HepG2 (cell line): ENCODE measurements around the gene ERBB3. TPM values are rescaled to one million over a fixed set of nuclear protein-coding genes. Genes with fewer than 3 reads are reported as not detected.

ENCODE experiments used
- PAXIP1 ChIP-seq: sonication (generic); formaldehyde crosslinking; conservative IDR thresholded peaks from 2 replicates; pipeline ENCODE4 v1.4.0; 2020; ENCODE audit warnings: mild to moderate bottlenecking, missing genetic modification reagents, moderate library complexity
- THAP9 ChIP-seq: sonication (generic); formaldehyde crosslinking; IDR thresholded peaks from 2 replicates; pipeline ENCODE4; 2020; ENCODE audit warnings: missing genetic modification reagents, mild to moderate bottlenecking, borderline replicate concordance
- ZNF646 ChIP-seq: sonication (generic); formaldehyde crosslinking; IDR thresholded peaks from 2 replicates; pipeline ENCODE4 v1.9.0; 2021; ENCODE audit warnings: mild to moderate bottlenecking, missing genetic modification reagents
- ZNF766 ChIP-seq: sonication (generic); formaldehyde crosslinking; IDR thresholded peaks from 2 replicates; pipeline ENCODE4 v1.5.0; 2020; ENCODE audit warnings: missing genetic modification reagents, borderline replicate concordance
- ZNF776 ChIP-seq: sonication (generic); formaldehyde crosslinking; IDR thresholded peaks from 2 replicates; pipeline ENCODE4 v1.4.0; 2020; ENCODE audit warnings: mild to moderate bottlenecking, missing genetic modification reagents
- polyA plus RNA-seq, 8 experiments: library from polyadenylated mRNA; depleted of rRNA in 3 of 8; stranded (reverse) in 7 of 8; unstranded in 1 of 8; fragments of >200 nt; fragmentation: Illumina TruSeq in 4 of 8; extraction: Trizol in 4 of 8; gene quantifications; 2 replicates each; pipeline versions ENCODE4 v1.2.1 to v1.2.3, GENCODE V29; 2011 to 2016; ENCODE audit warnings: low read depth in 4 of 8, missing spikeins in 1 of 8, mixed read lengths in 1 of 8; ENCODE audit not compliant: insufficient read depth in 1 of 8
- total RNA-seq, 5 experiments: library from RNA; depleted of rRNA; stranded (reverse); fragments of >200 nt; fragmentation: Illumina TruSeq; extraction: Trizol; gene quantifications; 2 replicates each; pipeline ENCODE4 v1.2.3, GENCODE V29; 2016; ENCODE audit warnings: low read depth in 1 of 5

ERBB3 gene
- total and polyA plus RNA-seq, 2 of the 13 experiments (the other 11 are each of a cell fraction or from before 2014, with no cell fraction given) = 93.6 to 358 TPM

DNA sequence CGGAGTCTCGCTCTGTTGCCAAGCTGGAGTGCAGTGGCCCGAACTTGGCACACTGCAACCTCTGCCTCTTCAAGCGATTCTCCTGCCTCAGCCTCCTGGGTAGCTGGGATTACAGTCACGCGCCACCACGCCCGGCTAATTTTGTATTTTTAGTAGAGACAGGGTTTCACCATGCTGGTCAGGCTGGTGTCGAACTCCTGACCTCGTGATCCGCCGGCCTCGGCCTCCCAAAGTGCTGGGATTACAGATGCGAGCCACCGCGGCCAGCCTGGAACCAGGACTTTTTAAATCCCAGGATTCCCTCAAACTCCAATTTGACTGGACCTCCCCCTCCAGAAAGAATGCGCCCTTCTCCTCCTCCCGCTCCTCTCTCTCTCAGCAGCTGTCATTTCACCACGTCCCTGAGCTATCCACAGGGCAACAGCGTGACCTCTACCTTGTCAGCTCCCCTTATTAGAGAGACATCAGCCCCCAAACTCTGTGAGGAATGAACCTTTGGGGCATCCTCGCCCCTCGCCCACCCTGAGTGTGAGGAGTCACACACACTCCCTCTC, 50.1 kb downstream of the ERBB3 start (continued):
- no peak for TF ChIP-seq ZNF646 (CRISPR knock-in tag)
- TF ChIP-seq THAP9 (CRISPR knock-in tag) = no peak
- no peak for TF ChIP-seq ZNF766 (CRISPR knock-in tag)
- no peak for TF ChIP-seq ZNF776 (CRISPR knock-in tag)
- TF ChIP-seq PAXIP1 (CRISPR knock-in tag) = no peak
